NCI-H1417 (cell line): ENCODE data around the gene MFNG.

Experiments
- DNase-seq, 3 experiments: peaks; one replicate each; lab custom pipeline; 2025; lab: John Stamatoyannopoulos, UW

MFNG gene

GRCh38 chr22:37425369-37425768, 60.8 kb downstream of the MFNG start:
- DNase-seq: no peak

- DNase-seq: no peak
These were observed 62.9 kb downstream of the MFNG start for GRCh38 chr22:37423283-37423682.

- no peak for DNase-seq
These were observed 64.7 kb downstream of the MFNG start for GRCh38 chr22:37421468-37421877.

DNA sequence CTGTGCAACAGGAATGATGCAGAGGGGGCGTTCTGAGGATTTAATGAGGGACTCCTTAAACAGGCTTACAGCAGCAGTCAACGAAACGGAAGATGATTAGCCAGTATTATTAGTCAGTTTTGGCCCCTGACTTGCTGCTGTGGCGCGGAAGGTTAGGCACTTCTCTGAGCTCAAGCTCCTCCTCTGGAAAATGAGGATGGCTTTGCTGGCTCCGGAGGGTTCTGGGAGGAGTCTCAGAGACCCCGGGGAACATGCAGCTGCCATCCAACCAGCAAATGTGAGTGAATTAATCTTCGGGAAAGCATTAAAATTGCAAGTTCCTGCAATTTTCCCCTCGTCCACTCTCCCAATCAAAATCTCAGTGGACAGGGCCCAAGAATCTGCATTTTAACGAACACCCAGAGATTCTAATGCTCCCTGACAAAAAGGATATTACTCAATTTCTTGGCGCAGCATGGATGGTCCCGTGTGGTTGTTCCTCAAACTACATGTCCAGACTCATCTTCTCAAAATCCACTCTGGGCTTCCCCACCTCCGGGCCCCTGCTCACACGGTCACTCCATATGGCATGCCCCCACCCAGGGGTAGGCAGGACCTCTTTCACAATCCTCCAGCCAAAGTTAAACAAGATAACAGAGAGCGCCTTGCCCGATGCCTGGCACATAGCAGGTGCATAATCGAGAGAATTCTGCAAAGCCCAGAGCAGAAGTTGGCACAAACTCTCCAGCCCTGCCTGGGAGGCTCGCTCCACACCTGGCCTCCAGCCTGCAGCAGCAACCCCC, 65.3 kb downstream of the MFNG start:
- no peak for DNase-seq

- DNase-seq: no peak
These were observed 66.1 kb downstream of the MFNG start for GRCh38 chr22:37419969-37420685.

- DNase-seq: peak in 1 of 3 experiments; percentile 4
These were observed 66.7 kb downstream of the MFNG start for GRCh38 chr22:37419370-37419968.
